GM12801 (cell line): ENCODE measurements around the gene BCKDK.

Source experiments
- CTCF ChIP-seq: IDR thresholded peaks from one replicate; pipeline ENCODE4 v1.5.1; 2011; ENCODE audit warnings: control low read depth; ENCODE audit not compliant: insufficient read length; ENCODE audit errors: extremely low read depth

The BCKDK gene

GRCh38 chr16:31093132-31093703, 15.0 kb upstream of the BCKDK start:
- no peak for TF ChIP-seq CTCF

GRCh38 chr16:31094088-31094423, 14.1 kb upstream of the BCKDK start:
- TF ChIP-seq CTCF = no peak

- TF ChIP-seq CTCF = no peak
Measured at GRCh38 chr16:31094424-31095120, 13.6 kb upstream of the BCKDK start, which contains the start of gene VKORC1. TSS of gene VKORC1 (minus strand) at chr16:31094797. CDS start at chr16:31094729, 68 bp downstream.

GRCh38 chr16:31099860-31100638, 8.1 kb upstream of the BCKDK start:
- TF ChIP-seq CTCF = no peak

- no peak for TF ChIP-seq CTCF
Measured at GRCh38 chr16:31105677-31106213, 2.4 kb upstream of the BCKDK start.

- no peak for TF ChIP-seq CTCF
Measured at GRCh38 chr16:31106509-31107464, 1.4 kb upstream of the BCKDK start.
